Stimulated activated CD8-positive, alpha-beta memory T cell treated with anti-CD3 and anti-CD28 coated beads, Interleukin-2, amount 100 ng/mL, for 48 hours (primary cell): ENCODE measurements around the gene KLHL1.

ENCODE experiments used
- DNase-seq, 2 donors: peaks; one replicate each; pipeline ENCODE4 v3.0.0-alpha.2; 2020; ENCODE audit warnings: low read depth in 2 of 2

KLHL1 gene

DNA sequence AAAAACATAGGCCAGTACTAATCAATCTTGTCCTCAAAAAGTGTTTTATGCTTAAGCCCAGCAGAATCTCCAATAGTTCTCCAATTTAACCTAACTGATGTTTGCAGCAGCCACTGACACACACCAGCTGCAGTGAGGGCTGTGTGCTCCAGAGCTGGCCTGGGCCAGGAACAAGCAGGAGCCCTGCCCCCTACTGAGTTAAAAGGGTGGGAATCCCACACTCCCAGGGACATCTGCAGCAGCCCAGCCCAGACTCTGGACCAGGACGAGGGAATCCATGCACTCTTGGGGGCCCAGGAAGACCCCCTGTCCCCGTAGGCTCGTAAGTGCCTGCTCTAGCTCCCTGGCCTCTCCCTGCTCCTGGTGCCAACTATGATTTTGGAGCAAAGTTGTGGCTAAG, 92.1 kb downstream of the KLHL1 start:
- DNase-seq = no peak

DNA sequence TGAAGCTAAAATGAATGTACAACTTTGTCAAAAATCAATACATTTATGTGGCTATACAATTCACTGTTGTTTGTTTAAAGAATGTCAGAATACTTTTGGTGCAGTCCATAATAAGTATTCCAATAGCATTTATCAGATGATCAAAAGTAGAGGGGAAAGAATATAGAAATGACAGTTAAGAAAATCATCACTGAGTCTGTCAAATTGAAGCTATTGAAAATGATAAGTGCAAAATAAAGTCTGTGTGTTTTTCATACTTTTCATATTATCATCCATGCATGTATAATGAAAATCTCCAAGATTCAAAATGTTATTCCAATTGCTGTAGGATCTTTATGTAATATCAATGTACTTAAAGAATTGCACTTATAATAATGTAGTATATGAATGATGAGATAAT, 93.9 kb downstream of the KLHL1 start:
- DNase-seq = no peak

DNA sequence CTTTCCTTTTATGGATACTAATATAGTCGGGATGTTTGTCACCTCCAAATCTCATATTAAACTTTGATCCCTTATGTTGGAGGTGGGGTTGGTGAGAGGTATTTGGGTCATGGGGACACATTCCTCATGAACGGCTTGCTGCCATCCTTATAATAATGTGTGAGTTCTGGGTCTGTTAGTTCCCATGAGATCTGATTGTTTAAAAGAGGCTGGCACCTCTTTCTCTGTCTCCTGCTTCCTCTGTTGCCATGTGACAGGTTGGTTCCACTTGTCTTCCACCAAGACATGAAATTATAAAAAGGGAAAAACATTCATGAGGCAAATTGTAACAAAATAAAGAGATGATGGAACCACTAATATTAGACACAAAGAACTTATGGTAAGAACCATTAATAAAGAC, 108.4 kb downstream of the KLHL1 start:
- no peak for DNase-seq

DNA sequence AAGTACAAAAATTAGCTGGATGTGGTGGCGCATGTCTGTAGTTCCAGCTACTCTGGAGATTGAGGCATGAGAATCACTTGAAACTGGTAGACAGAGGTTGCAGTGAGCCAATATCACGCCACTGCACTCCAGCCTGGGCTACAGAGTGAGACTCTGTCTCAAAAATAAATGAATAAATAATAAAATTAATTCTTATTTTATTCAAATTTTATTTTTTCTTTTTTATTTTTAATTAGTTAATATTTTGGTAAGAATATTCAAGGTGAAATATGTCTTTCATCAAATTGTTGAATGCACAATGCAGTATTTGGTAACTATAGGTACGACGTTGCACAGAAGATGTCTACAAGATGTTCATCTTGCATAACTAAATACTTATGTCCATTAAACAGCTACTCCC, 111.2 kb downstream of the KLHL1 start:
- DNase-seq = no peak

DNA sequence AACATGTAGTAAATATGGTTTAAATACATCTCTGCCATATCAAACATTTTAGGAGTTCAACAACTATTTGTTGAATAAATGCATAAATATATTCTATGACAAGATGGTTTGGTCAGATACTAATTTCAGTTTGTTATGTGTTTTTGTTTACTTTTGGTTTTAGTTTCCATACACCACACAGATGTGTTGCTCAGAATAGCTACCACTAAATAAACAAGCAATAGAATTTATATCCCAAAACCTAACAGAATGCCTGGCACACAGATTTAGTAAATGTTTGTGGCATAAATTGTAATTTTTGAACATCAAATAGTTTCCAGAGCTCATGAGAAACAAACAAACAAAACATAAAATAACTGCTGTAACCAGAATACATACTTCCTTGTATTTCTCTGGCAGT, 127.5 kb downstream of the KLHL1 start:
- DNase-seq = no peak

DNA sequence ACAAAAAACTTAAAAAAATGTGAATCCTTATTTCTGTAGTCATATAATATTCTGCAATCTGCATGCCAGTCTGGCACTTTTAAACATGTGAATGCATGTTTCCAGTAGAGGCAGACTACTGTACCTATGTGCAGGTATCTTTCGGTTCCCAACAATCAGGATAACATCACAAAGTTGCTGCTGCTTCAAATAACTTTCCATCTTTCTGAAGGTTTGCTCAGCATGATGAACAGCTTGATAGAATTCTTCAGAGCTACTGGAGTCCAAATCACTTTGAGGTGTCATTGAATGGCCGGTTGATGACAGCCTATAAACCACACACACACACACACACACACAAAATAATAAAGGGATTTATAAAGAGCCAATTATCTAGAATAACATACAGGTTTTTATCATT, 132.8 kb downstream of the KLHL1 start:
- no peak for DNase-seq

DNA sequence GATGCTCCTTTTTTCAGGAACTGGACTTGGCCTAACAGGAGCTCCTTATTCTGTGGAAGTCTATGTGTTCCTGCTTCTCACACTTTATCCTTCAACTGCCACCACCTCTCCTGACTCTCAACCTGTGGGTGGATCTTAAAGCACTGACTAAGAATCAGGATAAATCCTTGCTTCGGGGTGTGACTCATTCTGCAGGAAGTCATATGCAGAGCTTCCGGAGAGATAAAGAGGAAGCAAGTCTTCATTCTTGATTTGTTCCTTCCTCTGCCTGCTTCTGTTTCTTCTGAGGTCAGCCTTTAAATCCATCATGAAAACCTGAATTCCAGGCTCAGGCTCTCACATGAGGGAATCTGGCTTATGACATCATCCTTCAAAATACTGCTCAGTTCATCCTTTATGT, 137.7 kb downstream of the KLHL1 start:
- no peak for DNase-seq

DNA sequence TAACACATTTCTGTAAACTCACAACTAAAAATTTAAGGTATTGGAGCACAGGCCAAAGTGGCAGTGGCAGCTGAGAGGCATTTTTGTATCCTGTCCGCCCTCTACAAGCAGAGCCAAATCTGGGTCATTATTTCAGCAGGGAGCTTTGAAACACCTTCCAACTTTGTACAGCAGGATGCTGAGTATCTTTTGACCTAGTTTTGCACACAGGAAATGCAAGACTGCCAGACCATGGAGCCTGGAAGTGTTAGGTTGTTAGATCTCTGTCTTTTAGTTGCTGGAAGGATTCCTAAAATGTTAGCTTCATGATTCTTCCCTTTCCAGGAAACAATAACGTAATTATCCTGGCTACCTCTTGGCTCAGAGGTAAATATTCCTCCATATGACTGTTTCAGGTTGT, 149.2 kb downstream of the KLHL1 start:
- no peak for DNase-seq

DNA sequence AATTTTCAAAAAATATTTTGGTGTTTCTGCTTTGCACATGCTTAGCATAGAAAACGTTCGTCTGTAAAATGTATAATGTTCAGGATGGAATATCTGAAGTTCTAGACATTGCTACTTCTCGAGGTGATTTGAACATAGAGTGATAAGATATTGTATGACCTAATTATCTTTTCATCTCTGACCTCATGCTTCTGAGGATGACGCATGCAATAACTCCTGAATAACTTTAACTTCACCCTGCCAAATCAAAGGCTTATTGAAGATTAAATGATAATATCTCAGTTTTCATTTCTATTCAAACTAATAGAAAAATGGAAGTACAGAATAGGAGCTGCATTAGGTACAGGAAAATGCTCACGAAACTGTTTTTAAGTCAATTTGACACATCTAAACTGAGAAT, 151.4 kb downstream of the KLHL1 start:
- DNase-seq = no peak

DNA sequence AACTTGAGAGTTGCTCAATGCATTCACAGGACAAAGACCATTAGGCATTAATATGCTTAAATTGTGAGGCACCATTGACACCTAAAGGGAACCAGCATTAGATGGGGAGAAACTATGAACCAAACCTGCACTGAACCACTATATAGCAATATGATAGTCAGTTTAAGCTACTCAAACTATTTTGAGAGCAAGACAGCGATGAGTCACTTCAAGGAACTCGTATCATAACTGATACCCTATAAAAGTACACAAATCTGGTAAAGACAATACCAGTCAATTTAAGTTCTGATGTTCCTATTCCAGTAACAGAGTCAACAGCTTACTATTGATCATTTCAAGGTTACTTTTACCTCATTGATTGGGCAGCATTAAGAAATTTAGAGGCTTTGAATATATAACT, 151.9 kb downstream of the KLHL1 start:
- DNase-seq = no peak

DNA sequence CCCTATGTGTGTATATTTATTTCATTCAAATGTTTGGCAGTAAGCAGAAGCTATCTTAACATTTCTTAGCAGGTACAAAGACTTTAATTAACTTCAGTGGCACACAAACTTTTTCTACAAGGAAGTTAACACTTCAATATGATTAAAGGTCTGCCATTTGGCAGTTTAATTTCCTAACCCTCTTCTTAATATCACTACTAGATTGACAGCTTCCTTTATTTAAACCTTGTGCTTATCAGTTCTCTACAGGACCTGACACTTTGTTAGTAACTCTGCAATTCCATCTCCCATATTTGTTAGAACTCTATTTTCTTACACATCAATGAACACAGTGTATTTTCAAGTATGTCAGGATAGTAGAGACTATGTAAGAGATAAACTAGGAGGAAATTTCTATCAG, 153.0 kb downstream of the KLHL1 start:
- DNase-seq = no peak

DNA sequence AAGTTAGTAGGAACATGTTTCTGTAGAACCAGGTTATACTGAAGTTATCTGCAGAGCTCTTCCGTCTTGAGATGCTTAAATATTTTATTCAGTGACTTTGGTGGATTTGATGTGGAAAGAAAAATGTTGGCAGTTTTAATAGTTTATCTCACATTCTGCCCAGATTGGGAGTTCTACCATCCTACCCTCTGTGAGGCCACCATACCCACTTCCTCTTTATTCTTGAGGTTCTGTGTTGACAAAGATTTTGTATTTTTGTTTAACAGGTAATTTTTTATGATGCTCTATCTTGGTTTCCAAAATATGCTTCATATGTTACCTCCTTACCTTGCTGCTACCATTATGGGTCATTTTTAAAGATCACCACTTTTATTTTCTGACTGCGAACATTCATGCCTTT, 156.8 kb downstream of the KLHL1 start:
- no peak for DNase-seq

DNA sequence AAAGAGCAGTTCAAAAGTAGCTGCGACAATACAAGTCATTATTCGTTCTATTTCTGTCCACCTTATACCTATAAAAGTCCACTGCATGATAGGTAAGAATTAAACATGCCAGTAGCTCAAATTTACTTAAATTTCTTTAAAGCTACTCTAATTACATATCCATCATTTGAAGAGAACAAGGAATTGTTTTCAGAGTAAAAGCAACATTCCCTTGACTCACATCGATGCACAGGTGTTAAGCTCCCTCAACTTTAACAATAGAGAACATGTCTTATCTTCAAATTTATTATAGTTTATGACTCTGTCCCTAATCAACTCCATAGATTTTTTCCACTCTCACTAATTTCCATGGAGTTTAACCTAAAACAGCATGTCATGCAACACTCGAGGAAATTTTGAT, 158.1 kb downstream of the KLHL1 start:
- no peak for DNase-seq

DNA sequence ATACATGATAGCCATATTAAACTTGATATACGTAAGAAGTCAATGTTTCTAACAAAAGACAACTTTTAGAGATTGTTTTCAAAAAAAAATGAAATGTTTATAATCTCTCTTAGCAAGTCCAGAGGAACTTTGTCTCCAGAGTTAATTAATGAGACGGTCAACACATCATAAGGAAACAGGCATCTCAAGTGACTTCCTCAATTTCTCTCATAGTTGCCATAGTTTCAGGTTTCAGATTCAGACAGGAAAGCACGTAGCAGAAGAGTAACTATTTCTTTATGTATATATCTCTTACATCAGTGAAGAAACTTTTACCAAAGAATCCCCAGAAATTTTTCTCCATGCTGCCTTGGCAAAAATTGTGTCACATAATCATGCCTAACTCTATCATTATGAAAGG, 160.2 kb downstream of the KLHL1 start:
- DNase-seq = no peak

DNA sequence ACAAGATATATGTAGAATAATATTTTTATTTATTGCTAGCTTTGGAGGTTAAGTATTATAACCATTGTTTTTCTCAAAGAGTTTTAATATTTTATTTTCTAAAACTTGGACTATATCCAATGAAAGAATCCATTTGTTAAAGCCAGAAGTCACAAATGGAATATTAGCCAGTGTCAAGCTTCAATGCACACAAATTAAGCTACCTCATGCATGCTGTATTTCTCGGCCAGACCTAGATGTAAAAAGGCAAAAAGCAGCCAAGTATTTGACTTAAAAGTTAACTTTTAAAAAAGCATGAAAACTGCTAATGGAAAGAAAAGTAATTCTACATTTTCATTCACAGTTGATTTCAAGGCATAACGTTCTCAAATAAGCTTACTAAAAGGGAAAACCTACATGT, 160.7 kb downstream of the KLHL1 start:
- no peak for DNase-seq

DNA sequence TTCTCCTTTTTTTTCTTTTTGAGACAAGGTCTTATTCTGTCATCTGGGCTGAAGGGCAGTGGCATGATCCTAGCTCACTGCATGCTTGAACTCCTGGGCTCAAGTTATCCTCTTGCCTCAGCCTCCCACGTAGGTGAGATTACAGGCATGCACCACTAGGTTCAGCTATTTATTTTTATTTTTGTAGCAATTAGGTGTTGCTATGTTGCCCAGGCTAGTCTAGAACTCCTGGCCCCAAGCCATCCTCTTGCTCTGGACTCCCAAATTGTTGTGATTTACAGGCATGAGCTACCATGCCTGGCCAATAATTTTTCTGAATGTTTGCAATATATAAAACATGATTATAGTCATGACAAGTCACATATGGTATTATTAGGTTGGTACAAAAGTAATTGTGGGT, 161.7 kb downstream of the KLHL1 start:
- DNase-seq = no peak

DNA sequence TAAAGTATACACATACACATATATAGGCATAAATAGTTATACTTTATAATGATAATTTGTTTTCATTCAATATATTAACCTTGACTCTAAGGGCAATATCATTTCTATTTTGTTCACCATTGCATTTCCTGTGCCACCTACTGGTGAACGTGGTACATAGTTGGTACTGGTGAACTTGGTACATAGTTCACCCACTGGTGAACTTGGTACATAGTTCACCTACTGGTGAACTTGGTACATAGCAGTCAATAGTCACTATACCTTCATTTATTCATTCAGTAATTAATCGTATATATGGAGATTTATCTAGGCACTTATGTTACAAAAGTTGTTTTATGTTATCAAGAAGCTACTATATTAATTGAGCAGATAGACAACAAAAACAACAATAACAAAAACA, 173.2 kb downstream of the KLHL1 start:
- no peak for DNase-seq

DNA sequence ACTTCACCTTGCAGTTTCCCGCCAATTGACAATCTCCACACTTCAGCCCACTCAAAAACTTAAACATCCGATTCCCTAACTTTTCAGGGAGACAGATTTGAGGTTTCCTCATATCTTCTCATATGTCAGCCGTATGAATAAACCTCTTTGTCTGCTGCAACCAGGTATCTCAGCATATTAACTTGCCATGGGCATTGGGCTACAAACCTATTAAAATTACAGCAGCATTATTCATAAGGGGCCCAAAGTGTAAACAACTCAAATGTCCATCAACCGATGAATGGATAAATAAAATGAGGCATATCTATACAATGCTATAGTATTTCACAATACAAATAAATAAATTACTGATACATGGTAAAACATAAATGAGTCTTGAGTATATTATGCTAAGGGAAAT, 180.0 kb downstream of the KLHL1 start:
- no peak for DNase-seq

DNA sequence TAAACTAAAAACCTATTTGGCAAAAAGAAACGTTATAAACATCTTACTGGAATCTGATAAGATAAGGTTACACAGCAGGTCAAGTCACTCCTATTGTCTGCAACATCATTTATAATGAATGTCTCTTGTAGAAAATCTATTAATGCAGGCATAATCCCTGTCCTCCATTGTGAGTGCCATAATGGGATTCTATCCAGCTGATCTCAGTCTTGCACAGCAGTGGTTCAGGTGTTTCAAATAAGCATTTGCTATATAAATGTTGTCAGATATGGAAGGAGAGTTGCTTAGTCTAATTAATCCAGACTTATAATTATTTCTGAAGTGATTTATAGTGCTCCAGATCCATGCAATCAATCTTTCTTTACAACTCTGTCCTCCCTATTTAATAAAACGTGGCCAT, 187.1 kb downstream of the KLHL1 start:
- DNase-seq = no peak

DNA sequence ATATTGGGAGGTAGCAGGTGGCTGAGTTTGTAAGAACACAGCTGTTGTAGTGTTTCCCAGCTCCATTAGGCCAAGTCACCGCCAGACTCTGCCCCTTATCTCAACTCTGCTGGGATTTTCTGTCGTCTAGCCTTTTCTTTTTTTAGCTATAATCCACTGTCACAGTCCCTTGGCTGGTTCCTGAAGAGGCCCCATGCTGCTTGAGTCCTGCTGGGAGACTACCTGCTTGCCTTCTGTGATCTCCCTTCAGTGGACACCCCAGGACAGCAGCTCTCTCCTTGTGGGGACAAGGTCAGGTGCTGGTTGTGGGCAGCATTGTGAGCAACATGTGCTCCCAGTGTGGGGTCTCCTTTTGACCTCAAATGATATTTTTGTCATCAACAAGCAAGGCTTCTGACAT, 195.6 kb downstream of the KLHL1 start:
- no peak for DNase-seq

DNA sequence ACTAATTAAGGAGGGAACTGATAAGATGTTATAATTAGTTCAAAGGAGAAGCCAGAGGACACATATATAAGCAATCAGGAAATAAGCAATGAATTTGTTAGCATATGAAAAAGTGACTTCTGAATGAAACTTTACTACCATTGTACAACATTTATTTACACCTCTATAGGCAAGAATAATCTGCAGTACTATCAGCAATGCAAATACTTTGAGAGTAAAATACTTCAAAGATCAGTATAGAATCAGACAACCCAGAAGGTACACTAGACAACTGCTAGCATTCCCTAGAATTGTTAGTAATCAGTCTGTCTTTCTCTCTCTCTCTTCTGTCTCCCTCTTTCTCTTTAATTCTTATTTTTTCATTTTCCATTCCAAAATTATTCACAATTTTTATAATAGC, 197.5 kb downstream of the KLHL1 start:
- DNase-seq = no peak

DNA sequence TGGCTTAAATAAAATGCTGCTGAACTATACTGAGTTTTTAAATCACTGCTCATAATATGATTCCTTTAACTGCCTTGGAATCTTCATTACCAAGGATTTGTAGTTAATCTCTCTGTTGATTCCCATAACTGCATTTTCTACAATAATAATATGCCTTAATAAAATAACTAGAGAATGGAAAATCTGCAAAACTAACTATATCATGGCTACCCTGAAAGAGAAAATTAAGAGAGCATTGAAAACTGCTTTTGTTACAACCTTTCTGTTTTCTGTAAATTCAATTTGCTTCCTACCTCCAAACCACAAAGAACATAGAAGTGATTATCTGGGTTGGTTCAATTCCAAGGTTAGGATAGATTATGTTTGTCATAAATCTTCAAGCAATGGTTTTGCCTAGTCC, 203.5 kb downstream of the KLHL1 start:
- no peak for DNase-seq

DNA sequence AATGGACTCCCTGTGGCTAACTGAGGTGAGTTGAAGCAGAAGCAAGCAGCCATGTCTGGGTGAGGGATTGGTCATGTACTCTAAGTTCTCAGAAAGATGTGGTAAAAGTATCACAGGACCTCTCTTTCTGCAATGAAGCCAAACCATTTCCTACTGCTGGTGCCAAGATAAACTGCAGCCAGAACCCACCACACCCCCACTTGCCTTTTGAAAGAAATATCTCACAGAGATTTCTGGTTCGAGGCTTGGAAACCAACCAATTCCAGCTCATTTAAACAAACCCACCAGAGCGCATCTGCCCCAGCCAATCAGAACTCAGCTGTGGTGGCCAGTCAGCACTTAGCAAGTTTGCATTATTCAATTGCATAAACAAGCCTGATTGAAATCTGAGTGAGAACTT, 205.2 kb downstream of the KLHL1 start:
- DNase-seq = no peak

DNA sequence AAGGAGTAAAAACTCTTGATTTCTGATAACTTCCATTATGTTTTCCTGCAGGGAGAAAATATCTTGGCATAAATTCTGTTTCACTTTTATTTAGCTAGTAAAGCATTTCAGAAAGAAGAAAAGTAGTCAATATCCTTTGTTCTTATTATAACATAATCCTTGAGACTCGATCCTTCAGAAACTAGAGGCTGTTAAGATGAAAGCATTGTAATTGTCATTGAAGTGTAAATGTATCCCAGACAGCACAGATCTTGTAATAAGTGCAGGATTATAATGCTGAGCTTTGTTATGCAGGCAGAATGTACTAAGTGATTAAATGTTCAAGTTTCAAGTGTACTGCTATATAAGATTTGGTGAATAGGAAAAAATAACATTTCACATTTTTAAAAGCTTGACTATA, 225.8 kb downstream of the KLHL1 start:
- no peak for DNase-seq

DNA sequence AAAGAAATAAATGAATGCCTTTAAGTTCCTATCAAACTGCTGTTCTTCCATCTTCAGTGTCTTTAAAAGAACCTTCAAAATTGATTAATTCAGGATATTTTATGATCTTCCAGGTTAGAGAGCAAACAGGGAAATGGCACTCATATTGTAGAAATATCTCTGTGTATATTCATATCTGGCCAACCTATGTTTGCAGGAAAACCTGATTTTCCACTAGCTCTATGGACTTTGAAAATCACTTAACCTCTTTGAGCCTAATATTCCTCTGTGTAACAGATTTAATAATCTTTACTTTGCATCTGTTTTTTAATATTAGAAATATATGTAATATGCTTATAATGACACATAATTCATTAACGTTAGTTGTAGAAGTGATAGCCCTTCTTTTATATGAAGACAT, 228.3 kb downstream of the KLHL1 start:
- no peak for DNase-seq
